GM20000 (cell line): ENCODE results near the gene MOGAT3.

Experiments used
- DNase-seq: peaks from one replicate; pipeline ENCODE4 v3.0.0; 2012; ENCODE audit warnings: low spot score
- CTCF ChIP-seq: IDR thresholded peaks from 2 replicates; pipeline ENCODE4 v1.5.1; 2012; ENCODE audit warnings: mild to moderate bottlenecking, control low read depth; ENCODE audit errors: extremely low read depth, missing control alignments

Gene MOGAT3

GRCh38 chr7:101232141-101232850, 31.5 kb upstream of the MOGAT3 start:
- no peak for DNase-seq

GRCh38 chr7:101231644-101232043, 30.8 kb upstream of the MOGAT3 start:
- DNase-seq: no peak

More at GRCh38 chr7:101232141-101232850, 31.5 kb upstream of the MOGAT3 start:
- no peak for TF ChIP-seq CTCF

GRCh38 chr7:101226721-101227120, 25.9 kb upstream of the MOGAT3 start:
- no peak for TF ChIP-seq CTCF
- DNase-seq: no peak

More at GRCh38 chr7:101231644-101232043, 30.8 kb upstream of the MOGAT3 start:
- TF ChIP-seq CTCF: no peak

DNA sequence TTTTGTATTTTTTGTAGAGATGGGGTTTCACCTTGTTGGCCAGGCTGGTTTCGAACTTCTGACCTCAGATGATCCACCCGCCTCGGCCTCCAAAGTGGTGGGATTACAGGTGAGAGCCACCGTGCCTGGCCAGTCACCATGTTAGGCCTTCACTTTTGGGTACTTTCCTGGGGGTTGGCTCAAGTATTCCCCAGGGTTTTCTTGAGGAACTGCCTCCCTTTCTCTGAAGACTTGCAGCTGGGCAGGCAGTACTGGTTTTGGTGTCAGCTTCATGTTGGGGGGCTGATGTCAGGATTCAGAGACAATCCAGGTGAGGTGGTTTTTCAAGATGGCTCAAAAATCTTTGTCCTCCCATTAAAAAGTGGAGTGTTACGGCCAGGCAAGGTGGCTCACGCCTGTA, 24.8 kb upstream of the MOGAT3 start:
- no peak for TF ChIP-seq CTCF
- no peak for DNase-seq

DNA sequence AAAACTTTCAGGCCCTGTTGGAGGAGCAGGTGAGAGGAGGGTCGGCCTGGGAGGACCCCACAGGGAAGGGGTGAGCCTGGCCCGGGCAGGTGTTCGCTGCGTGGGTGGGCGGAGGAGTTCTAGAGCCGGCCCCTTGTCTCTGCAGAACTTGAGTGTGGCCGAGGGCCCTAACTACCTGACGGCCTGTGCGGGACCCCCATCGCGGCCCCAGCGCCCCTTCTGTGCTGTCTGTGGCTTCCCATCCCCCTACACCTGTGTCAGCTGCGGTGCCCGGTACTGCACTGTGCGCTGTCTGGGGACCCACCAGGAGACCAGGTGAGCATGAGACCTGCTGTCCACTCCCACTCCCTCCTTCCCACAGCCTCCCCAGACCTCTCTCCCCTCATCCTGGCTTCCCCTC, 22.7 kb upstream of the MOGAT3 start:
- no peak for TF ChIP-seq CTCF
- no peak for DNase-seq

GRCh38 chr7:101222275-101222830, 21.5 kb upstream of the MOGAT3 start:
- no peak for TF ChIP-seq CTCF
- no peak for DNase-seq

DNA sequence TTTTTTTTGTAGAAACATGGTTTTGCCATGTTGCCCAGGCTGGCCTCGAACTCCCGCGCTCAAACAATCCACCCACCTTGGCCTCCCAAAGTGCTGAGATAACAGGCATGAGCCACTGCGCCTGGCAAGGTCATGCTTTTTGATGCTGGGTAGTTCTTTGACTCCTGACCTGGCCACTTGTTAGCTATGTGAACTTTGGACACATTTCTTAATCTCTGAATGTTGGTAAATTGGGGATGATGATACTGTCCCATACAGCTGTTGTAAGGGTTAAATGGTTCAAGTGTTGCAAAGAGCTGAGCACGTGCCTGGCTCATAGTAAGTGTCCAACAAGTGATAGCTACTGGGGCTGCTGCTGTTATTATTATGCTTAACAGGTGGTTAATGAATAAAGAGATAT, 19.5 kb upstream of the MOGAT3 start:
- DNase-seq: no peak
- TF ChIP-seq CTCF: no peak
